Mesodermal cell (in vitro differentiated cells): ENCODE data around the gene INSM1.

Source experiments
- H3K27ac ChIP-seq: 2 replicates; pipeline ENCODE4 v1.7.0; 2013; ENCODE audit warnings: mild to moderate bottlenecking, low read depth, low read length, moderate library complexity; ENCODE audit not compliant: severe bottlenecking
- H3K36me3 ChIP-seq: 2 replicates; pipeline ENCODE4 v1.7.1; 2013; ENCODE audit warnings: mild to moderate bottlenecking, low read length, moderate library complexity; ENCODE audit not compliant: control insufficient read depth, insufficient read depth
- H3K4me1 ChIP-seq: one replicate; pipeline ENCODE4 v1.7.1; 2013; ENCODE audit warnings: mild to moderate bottlenecking, low read length; ENCODE audit not compliant: insufficient read depth, control insufficient read depth, poor library complexity, severe bottlenecking
- H3K4me3 ChIP-seq: 2 replicates; pipeline ENCODE4 v1.7.0; 2013; ENCODE audit warnings: low read length, control low read depth, mild to moderate bottlenecking; ENCODE audit not compliant: insufficient read depth, poor library complexity, severe bottlenecking; ENCODE audit errors: extremely low read depth
- H3K9me3 ChIP-seq: 2 replicates; pipeline ENCODE4 v1.7.1; 2013; ENCODE audit warnings: mild to moderate bottlenecking, low read length, moderate library complexity; ENCODE audit not compliant: control insufficient read depth
- WGBS, 2 experiments: methylation state at CpG; one replicate each; pipeline ENCODE4 v1.1.5; 2013; ENCODE audit warnings: missing lambda C conversion rate in 2 of 2; ENCODE audit not compliant: insufficient coverage in 2 of 2; 5-methylcytosine and 5-hydroxymethylcytosine counted together

The INSM1 gene

GRCh38 chr20:20369250-20370093 is 1.6 kb downstream of the INSM1 start:
- H3K4me1 ChIP-seq = peaks cover 5% of the 10 kb centered on the region
- H3K27ac ChIP-seq = no peak overlapping the region
- no peak overlapping the region for H3K4me3 ChIP-seq
- 1 to 2% methylated on average over 66 to 85 of the region's 86 CpGs for WGBS, 2 experiments
- no peaks in the 10 kb centered on the region for H3K9me3 ChIP-seq
- no peaks in the 10 kb centered on the region for H3K36me3 ChIP-seq

DNA sequence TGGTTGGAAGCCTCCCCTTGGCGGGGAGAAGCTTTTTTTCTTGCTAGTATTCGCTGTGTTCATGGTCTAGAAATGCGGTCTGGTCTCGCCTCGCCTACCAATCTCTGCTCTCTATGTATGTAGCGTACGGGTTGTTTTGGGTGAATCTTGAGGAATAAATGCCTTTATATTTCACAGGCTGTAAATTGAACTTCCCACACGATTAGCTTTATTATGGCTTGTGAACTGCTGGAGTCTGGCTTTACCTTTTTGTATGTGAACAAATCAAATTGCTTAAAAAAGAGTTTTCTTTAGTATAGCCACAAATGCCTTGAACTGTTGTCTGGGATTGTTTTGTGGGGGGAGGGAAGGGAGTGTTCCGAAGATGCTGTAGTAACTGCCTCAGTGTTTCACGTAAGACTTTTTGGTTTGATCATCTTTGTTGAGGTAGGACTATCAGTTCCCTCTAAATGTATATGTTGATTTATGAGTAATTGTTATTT is 2.2 kb downstream of the INSM1 start:
- Histone ChIP-seq H3K9me3 (no peaks in the 10 kb centered on the region), H3K4me1 (peaks cover 5% of the 10 kb centered on the region), H3K27ac (no peak overlapping the region), H3K4me3 (no peak overlapping the region), H3K36me3 (no peaks in the 10 kb centered on the region)
- 0% methylated on average over 1 of the region's 10 CpGs for WGBS, 2 experiments

DNA sequence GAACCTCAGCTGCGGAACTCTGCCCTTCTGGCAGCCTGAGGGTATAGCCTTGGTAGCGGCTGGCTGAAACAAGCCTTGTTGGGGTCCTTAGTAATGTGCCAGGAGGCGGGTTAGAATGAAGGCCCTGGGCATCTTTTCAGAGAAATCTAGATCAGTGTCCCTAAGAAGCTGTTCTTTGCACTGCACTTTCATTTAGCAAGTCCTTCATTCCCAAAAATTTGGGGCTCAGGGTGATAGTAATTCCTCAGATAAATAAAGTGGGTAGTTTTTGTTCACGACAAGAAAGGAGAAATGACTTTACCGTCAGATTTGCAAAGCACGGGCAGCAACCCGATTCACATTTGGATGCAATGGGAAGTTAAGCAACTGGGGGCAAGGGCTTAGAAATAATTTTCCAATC is 3.2 kb downstream of the INSM1 start:
- no peak overlapping the region for H3K27ac ChIP-seq
- no peak overlapping the region for H3K4me3 ChIP-seq
- H3K36me3 ChIP-seq = no peaks in the 10 kb centered on the region
- 7 to 8% methylated on average over 3 to 7 of the region's 7 CpGs for WGBS, 2 experiments
- H3K4me1 ChIP-seq = peaks cover 5% of the 10 kb centered on the region
- no peaks in the 10 kb centered on the region for H3K9me3 ChIP-seq

- Histone ChIP-seq H3K27ac (no peak overlapping the region), H3K4me1 (peaks cover 5% of the 10 kb centered on the region), H3K4me3 (no peak overlapping the region), H3K36me3 (no peaks in the 10 kb centered on the region), H3K9me3 (no peaks in the 10 kb centered on the region)
- 13 to 25% methylated on average over 1 of the region's 3 CpGs for WGBS, 2 experiments
Observed at GRCh38 chr20:20371681-20372080, 3.8 kb downstream of the INSM1 start.

DNA sequence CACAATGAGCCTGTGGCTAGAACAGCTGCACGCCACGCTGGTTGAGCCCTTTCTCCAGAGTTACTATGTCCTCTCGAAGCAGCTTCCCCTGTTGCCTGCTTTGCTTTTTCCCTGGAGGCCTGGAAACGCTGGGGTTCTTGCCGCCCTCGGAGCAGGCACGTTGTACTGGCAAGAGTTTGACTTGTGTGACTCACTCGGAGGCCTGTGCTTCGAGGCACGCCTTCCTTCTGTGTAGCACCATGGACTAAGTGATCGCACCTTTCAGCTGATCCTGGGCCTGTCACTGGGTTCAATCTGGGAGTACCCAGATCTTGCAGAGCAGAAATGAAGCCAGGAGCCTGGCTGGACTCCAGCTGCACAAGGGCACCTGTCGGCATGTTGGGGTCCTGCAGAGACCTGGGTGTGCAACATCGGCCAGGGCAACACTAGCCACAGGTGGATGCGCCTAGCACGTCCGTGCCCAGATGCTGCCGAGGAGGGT is 5.2 kb downstream of the INSM1 start:
- 65 to 66% methylated on average over 17 of the region's 17 CpGs for WGBS, 2 experiments
- Histone ChIP-seq H3K4me1 (no peaks in the 10 kb centered on the region), H3K36me3 (no peaks in the 10 kb centered on the region), H3K27ac (no peak overlapping the region), H3K4me3 (no peak overlapping the region), H3K9me3 (no peaks in the 10 kb centered on the region)

- H3K9me3 ChIP-seq = no peaks in the 10 kb centered on the region
- 81 to 87% methylated on average over 4 to 7 of the region's 8 CpGs for WGBS, 2 experiments
- no peak overlapping the region for H3K4me3 ChIP-seq
- H3K27ac ChIP-seq = no peak overlapping the region
- no peaks in the 10 kb centered on the region for H3K4me1 ChIP-seq
- no peaks in the 10 kb centered on the region for H3K36me3 ChIP-seq
Observed at GRCh38 chr20:20375862-20376261, 8.0 kb downstream of the INSM1 start.

- no peak overlapping the region for H3K4me3 ChIP-seq
- no peaks in the 10 kb centered on the region for H3K36me3 ChIP-seq
- no peak overlapping the region for H3K27ac ChIP-seq
- H3K4me1 ChIP-seq = no peaks in the 10 kb centered on the region
- no peaks in the 10 kb centered on the region for H3K9me3 ChIP-seq
- 77 to 79% methylated on average over 6 to 7 of the region's 9 CpGs for WGBS, 2 experiments
Observed at GRCh38 chr20:20386192-20386591, 18.3 kb downstream of the INSM1 start.

DNA sequence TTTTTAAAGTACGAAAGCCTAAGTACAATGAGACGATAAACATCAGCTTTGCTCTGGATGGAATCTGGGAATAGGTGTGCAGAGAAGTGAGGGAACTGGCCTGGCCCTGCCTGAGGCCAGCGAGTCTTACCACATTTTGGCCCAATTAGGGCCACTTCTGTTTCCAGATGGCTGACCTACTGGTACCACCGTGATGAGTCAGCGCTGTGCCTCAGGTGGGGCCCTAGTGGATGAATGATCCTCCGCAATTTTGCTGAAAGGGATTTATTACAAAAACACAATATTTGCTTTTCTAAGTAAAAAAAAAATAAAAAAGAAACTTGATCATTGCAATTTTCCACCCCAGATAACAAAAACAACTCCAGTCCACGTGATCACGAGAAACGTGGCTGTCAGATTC is 22.5 kb downstream of the INSM1 start:
- Histone ChIP-seq H3K9me3 (no peaks in the 10 kb centered on the region), H3K4me3 (no peak overlapping the region), H3K4me1 (no peaks in the 10 kb centered on the region), H3K36me3 (no peaks in the 10 kb centered on the region), H3K27ac (no peak overlapping the region)
- 98% methylated on average over 4 to 5 of the region's 9 CpGs for WGBS, 2 experiments

- no peaks in the 10 kb centered on the region for H3K9me3 ChIP-seq
- H3K27ac ChIP-seq = no peak overlapping the region
- H3K4me1 ChIP-seq = no peaks in the 10 kb centered on the region
- no peak overlapping the region for H3K4me3 ChIP-seq
- no peaks in the 10 kb centered on the region for H3K36me3 ChIP-seq
- WGBS, 2 experiments = 82 to 92% methylated on average over 3 to 4 of the region's 4 CpGs
Observed at GRCh38 chr20:20391115-20391514, 23.2 kb downstream of the INSM1 start.

DNA sequence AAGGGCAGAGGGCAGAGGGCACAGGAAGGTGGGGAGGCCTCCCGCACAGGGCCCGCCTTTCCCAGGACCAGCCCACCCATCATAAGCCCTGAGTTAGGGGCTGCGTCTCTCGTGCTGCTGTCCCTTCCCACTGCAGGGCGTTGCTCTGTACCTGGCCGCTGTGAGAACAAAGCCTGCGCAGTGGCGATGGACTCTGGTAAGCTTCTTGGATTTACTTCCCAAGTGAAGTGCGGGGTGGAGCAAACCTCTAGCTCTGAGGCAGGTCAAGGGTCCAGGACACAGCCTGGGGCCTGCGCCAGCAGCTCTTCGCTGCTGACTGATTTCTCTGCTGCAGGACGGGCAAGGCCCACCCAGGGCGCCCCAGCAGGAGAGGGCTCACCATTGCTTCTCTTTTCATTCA is 23.9 kb downstream of the INSM1 start:
- H3K4me3 ChIP-seq = no peak overlapping the region
- no peaks in the 10 kb centered on the region for H3K4me1 ChIP-seq
- no peaks in the 10 kb centered on the region for H3K9me3 ChIP-seq
- no peak overlapping the region for H3K27ac ChIP-seq
- WGBS, 2 experiments = 89 to 94% methylated on average over 10 to 11 of the region's 13 CpGs
- no peaks in the 10 kb centered on the region for H3K36me3 ChIP-seq
